Small intestine (tissue), 7 donors: ENCODE measurements around the gene CASK. TPM values are rescaled to one million over a fixed set of nuclear protein-coding genes. Genes with fewer than 3 reads are reported as not detected.

ENCODE experiments used
- DNase-seq, 2 donors: peaks; one replicate each; pipeline versions ENCODE4 v3.0.0 to v3.0.0-alpha.2; 2013
- FAIRE-seq: peaks from 2 replicates; lab custom pipeline; 2012; peaks lifted over from hg19 to GRCh38; lab: Jason Lieb, UNC
- H3K27ac ChIP-seq, 3 donors: one replicate each; pipeline ENCODE4 v1.5.1; 2013; ENCODE audit warnings: low read length in 2 of 3, mild to moderate bottlenecking in 2 of 3, control low read depth in 1 of 3, inconsistent platforms in 1 of 3, low read depth in 1 of 3, moderate library complexity in 1 of 3
- H3K27me3 ChIP-seq, 3 donors: one replicate each; pipeline ENCODE4 v1.6.1; 2013; ENCODE audit warnings: low read length in 3 of 3, inconsistent platforms in 1 of 3; ENCODE audit not compliant: control insufficient read depth in 3 of 3, insufficient read depth in 3 of 3
- H3K36me3 ChIP-seq, 3 donors: one replicate each; pipeline ENCODE4 v1.6.1; 2013; ENCODE audit warnings: low read length in 3 of 3, inconsistent platforms in 1 of 3, low read depth in 1 of 3, mild to moderate bottlenecking in 1 of 3, moderate library complexity in 1 of 3; ENCODE audit not compliant: control insufficient read depth in 3 of 3, insufficient read depth in 2 of 3
- H3K4me1 ChIP-seq, 3 donors: one replicate each; pipeline ENCODE4 v1.6.1; 2013; ENCODE audit warnings: low read length in 2 of 3, inconsistent platforms in 1 of 3, low read depth in 1 of 3, mild to moderate bottlenecking in 1 of 3, moderate library complexity in 1 of 3; ENCODE audit not compliant: control insufficient read depth in 3 of 3, insufficient read depth in 2 of 3
- H3K4me3 ChIP-seq, 3 donors: one replicate each; pipeline ENCODE4 v1.5.1; 2013; ENCODE audit warnings: low read length in 3 of 3, control low read depth in 1 of 3, inconsistent platforms in 1 of 3, low read depth in 1 of 3, mild to moderate bottlenecking in 1 of 3, moderate library complexity in 1 of 3
- H3K9me3 ChIP-seq, 2 donors: one replicate each; pipeline ENCODE4 v1.6.1; 2013; ENCODE audit warnings: low read depth in 1 of 2, low read length in 1 of 2; ENCODE audit not compliant: control insufficient read depth in 2 of 2, insufficient read depth in 1 of 2
- WGBS, 3 donors: extraction: QIAGEN DNeasy Blood & Tissue Kit; methylation state at CpG; one replicate each; pipeline ENCODE4 v1.1.7; 2013; 5-methylcytosine and 5-hydroxymethylcytosine counted together
- polyA plus RNA-seq, 4 donors: library from polyadenylated mRNA; stranded (reverse) in 3 of 4; unstranded in 1 of 4; fragments of 200-250 nt in 3 of 4; fragments of 120-200 nt in 1 of 4; gene quantifications; one replicate each; pipeline versions ENCODE4 v1.2.1 to v1.2.3, GENCODE V29; 2013
- donor health status: healthy with polysubstance abuse.
- donor health status: control.
- donor health status: control.
- donor health status: Bipolar disorder and iron deficiency.
- donor health status: healthy.

CASK gene
- polyA plus RNA-seq, 4 donors: 16.5 to 77.8 (median 25.2) TPM

DNA sequence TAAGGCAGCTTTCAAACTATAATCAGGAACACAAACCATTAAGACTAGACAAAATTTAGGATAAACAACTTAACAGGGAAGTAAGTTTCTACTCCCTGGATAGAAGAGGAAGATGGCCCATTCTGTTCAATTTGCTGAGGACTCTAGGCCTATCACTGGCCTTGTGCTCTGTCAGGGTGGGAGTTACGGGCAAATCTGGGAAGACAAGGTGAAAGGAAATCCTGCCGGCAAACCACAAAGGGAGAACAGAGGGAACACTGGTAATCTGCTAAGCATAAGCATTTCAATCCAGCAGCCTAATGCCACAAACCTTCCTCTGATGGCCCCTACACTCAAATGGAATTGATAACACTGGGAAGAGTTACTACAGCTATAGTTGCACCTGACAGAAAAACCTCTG, 191.1 kb downstream of the CASK start:
- DNase-seq (no peak), FAIRE-seq (no peak)
- peaks cover 0 to 7% (median 0%) of the 10 kb centered on the region in 3 donors for H3K36me3 ChIP-seq
- 89 to 91% (median 90%) methylated on average over 2 of the region's 2 CpGs for WGBS, 3 donors
- H3K9me3 ChIP-seq: no peaks in the 10 kb centered on the region
- no peak overlapping the region for H3K27ac ChIP-seq
- no peaks in the 10 kb centered on the region for H3K4me1 ChIP-seq
- H3K4me3 ChIP-seq: no peak overlapping the region
- no peaks in the 10 kb centered on the region for H3K27me3 ChIP-seq

DNA sequence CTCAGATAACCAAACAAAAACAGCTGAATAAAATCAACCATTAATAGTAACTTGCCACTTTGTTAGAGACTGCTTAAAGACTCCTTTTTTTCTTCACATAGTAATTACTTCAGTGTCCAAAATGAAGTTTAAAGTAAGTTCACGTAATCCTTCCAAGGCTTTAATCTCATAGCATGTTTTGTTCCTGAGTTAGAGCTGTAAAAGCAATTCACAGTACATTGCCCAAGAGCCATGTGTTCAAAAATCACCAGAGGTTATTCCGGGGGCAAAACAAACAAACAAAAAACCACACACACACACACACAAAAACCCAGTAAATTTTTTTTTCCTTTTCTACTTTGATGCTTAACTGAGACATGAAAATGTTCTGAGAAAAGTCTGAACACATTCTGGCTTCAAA, 193.3 kb downstream of the CASK start:
- Histone ChIP-seq H3K36me3 (peaks cover 0 to 5% (median 0%) of the 10 kb centered on the region in 3 donors), H3K4me1 (no peaks in the 10 kb centered on the region), H3K27ac (no peak overlapping the region), H3K9me3 (no peaks in the 10 kb centered on the region), H3K27me3 (no peaks in the 10 kb centered on the region), H3K4me3 (no peak overlapping the region)
- WGBS, 3 donors: 42 to 63% (median 49%) methylated on average over 2 of the region's 2 CpGs
- DNase-seq (no peak), FAIRE-seq (peak; percentile 15)

DNA sequence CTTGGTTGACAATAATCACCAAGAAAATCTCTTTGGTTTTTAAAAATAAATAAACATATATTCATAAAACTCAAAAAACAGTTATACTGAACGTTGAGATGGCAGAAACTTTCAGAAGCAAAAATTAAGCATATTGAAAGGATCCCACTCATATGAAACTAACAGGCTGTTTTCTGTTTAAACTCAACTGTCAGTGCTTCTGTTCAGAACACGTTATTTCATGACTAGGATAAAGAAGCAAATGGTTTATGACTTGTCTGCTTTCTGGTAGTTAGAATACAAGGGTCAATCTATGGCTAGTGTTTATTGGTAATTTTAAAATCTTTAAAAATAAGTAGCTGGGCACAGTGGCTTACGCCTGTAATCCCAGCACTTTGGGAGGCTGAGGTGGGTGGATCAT, 195.2 kb downstream of the CASK start:
- no peak overlapping the region for H3K27ac ChIP-seq
- no peak overlapping the region for H3K4me3 ChIP-seq
- WGBS, 3 donors: 59 to 88% (median 81%) methylated on average over 3 of the region's 3 CpGs
- H3K36me3 ChIP-seq: peaks cover 0 to 5% (median 0%) of the 10 kb centered on the region in 3 donors
- DNase-seq (no peak), FAIRE-seq (no peak)
- H3K9me3 ChIP-seq: no peaks in the 10 kb centered on the region
- no peaks in the 10 kb centered on the region for H3K27me3 ChIP-seq
- H3K4me1 ChIP-seq: no peaks in the 10 kb centered on the region

DNA sequence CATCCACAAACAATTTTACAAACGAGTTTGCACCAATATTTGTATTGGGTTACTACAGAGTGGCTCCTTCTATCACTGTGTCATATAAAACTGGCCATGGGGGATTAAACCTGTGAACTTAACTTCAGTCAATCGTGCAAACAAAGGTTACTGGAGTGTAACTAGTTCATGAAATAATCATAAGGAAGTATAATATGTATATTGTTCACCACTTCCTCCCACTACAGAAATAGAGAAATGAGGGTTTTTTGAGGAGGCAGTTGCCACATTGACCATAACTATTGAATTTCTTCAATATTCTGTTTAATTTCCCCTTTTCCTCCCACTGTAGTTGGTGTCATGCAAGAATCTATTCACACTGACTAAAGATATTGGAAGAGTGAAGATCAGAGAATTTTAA, 199.5 kb downstream of the CASK start, which contains the start of gene GPR82:
TSS of gene GPR82 (plus strand) at position 356 of the 400 bp plus-strand sequence. CDS start 2,846 bp downstream, outside the sequence.
- Histone ChIP-seq H3K36me3 (peaks cover 0 to 9% (median 0%) of the 10 kb centered on the region in 3 donors), H3K4me1 (no peaks in the 10 kb centered on the region), H3K9me3 (peaks cover 0 to 11% of the 10 kb centered on the region in 2 donors), H3K4me3 (peak within 1 kb of the TSS in 1 of 3 donors; percentile 19), H3K27ac (no peak within 1 kb of the TSS), H3K27me3 (no peaks in the 10 kb centered on the region)
- DNase-seq: peak in 1 of 2 donors; percentile 8
- FAIRE-seq: no peak
- WGBS, 3 donors: 28 to 51% (median 39%) methylated on average over 2 of the region's 2 CpGs

DNA sequence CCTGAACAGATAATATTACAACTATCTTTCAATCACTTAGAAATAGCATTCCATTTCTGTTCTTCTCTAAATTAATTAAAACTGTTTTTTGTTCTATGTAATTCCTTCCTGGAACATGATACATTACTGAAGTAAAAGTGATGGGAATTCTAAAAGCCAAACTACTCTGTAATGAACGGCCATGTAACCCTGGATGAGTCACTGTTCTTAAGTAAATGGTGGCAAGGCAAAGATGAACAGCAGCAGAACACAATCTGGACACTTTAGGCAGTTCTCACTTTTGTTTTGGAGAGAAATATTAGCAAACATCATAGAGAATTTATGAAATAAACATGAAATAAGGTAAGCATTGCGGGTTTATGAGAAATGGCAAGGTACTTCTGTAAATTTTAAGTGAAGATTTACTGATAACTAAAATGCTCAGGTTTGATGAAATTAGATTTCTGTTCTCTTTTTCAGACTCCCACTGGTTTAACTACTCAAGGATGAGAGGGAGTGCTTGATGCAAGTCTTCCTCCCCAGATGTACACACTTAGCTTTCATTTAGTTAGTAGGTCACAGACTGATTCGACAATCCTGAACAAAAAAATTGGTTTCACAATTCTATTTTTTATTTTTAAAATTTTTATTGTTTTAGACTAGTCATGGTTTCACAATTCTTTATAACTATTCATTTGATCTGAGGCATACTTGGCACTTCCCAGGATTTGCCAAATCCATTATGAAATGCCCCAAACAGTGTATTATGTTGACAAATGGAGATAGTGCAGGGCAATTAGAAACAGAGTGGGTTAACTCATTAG, 200.3 kb downstream of the CASK start:
- no peak for DNase-seq
- peaks cover 0 to 18% of the 10 kb centered on the region in 2 donors for H3K9me3 ChIP-seq
- FAIRE-seq: no peak
- H3K4me3 ChIP-seq: no peak overlapping the region
- no peaks in the 10 kb centered on the region for H3K4me1 ChIP-seq
- H3K36me3 ChIP-seq: peaks cover 0 to 11% (median 0%) of the 10 kb centered on the region in 3 donors
- no peak overlapping the region for H3K27ac ChIP-seq
- WGBS, 3 donors: 58 to 68% (median 61%) methylated on average over 3 of the region's 3 CpGs
- H3K27me3 ChIP-seq: no peaks in the 10 kb centered on the region

DNA sequence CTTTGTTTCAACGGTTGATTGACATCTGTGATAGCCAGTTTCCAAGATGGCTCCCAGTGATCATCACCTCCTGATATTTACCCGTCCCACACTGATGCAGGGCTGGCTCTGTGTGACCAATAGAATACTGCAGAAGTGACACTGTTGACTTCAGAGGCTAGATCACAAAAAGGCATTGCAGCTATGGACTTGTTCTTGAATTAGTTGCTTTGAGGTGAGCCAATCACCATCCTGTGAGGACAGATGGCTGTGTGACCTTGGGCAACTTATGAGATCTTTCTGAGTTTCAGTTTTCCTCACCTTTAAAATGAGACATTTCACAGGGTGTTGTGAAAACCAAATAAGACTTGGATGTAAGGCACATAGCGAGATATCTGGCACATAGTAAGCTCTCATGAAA, 201.1 kb downstream of the CASK start:
- Histone ChIP-seq H3K4me3 (no peak overlapping the region), H3K27me3 (no peaks in the 10 kb centered on the region), H3K27ac (no peak overlapping the region), H3K4me1 (no peaks in the 10 kb centered on the region), H3K36me3 (peaks cover 0 to 13% (median 0%) of the 10 kb centered on the region in 3 donors), H3K9me3 (peaks cover 0 to 25% of the 10 kb centered on the region in 2 donors)
- DNase-seq (no peak), FAIRE-seq (no peak)
- 73 to 92% (median 91%) methylated on average over 3 of the region's 3 CpGs for WGBS, 3 donors

DNA sequence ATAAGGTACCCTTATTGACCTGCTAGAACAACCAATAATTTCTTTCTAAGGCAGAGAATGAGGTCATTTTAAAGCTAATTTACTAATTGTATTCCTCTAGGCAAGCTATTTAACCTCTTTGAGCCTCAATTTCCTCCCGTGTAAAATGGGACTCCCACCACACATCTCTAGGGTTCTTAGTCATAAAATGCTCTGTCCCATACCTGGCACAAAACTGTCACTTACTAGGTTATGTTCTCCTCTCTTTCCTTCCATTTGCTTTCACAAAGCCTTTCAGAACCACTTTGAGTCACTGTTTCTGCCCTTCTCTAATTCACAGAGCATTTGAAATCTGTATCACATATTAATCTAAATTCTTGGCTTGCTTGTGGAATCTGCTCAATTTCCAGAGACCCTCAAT, 201.8 kb downstream of the CASK start:
- no peak for FAIRE-seq
- peaks cover 0 to under 1% (median 0%) of the 10 kb centered on the region in 3 donors for H3K4me1 ChIP-seq
- no peak for DNase-seq
- no peak overlapping the region for H3K4me3 ChIP-seq
- 63 to 77% (median 77%) methylated on average over 1 of the region's 1 CpG for WGBS, 3 donors
- H3K27ac ChIP-seq: no peak overlapping the region
- peaks cover 0 to 13% (median 0%) of the 10 kb centered on the region in 3 donors for H3K36me3 ChIP-seq
- peaks cover 0 to 31% of the 10 kb centered on the region in 2 donors for H3K9me3 ChIP-seq
- no peaks in the 10 kb centered on the region for H3K27me3 ChIP-seq

DNA sequence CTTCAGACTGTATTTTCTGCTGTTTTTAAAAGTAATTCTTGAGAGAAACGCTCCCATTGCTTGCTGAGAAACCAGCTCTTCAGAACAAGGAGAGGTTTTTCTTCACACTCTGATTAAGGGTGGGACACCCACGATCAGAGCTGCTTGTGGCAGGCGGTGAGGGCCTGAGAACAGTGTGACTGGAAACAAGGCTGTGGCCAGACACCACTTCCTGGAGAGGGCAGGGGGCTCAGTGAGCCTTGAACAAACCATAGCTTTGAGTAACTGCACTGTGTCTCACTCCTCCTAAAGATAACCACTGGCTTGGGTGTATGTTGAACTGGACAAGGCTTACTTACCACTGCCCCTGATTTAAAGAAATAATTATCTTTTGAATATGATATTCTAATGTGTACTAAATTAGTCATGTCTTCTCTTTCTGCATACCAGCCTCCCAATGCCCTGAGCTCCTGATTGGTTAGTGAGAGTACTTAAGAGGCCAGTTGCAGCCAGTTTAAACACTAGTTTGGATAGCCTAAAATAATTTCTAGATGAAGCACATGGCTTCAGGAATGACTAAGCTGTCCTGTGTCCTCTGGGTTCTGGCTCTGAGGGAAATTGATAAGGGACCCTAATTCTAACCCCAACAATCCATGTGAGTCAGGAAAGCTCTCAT, 203.1 kb downstream of the CASK start:
- 54 to 84% (median 66%) methylated on average over 3 of the region's 3 CpGs for WGBS, 3 donors
- Histone ChIP-seq H3K9me3 (peaks cover 0 to 31% of the 10 kb centered on the region in 2 donors), H3K4me1 (peaks cover 0 to 7% (median 0%) of the 10 kb centered on the region in 3 donors), H3K36me3 (peaks cover 0 to 15% (median 0%) of the 10 kb centered on the region in 3 donors), H3K4me3 (no peak overlapping the region), H3K27me3 (no peaks in the 10 kb centered on the region), H3K27ac (peak overlapping the region in 2 of 3 donors; percentile 2 to 14)
- peak in 1 of 2 donors; percentile 51 for DNase-seq
- FAIRE-seq: no peak
